Stimulated activated CD8-positive, alpha-beta memory T cell treated with anti-CD3 and anti-CD28 coated beads, Interleukin-15, amount 100 ng/mL, for 24 hours (primary cell): ENCODE results near the gene PCSK7.

Experiments
- DNase-seq: peaks from one replicate; pipeline ENCODE4 v3.0.0-alpha.2; 2020; ENCODE audit warnings: low read depth

PCSK7 gene

DNA sequence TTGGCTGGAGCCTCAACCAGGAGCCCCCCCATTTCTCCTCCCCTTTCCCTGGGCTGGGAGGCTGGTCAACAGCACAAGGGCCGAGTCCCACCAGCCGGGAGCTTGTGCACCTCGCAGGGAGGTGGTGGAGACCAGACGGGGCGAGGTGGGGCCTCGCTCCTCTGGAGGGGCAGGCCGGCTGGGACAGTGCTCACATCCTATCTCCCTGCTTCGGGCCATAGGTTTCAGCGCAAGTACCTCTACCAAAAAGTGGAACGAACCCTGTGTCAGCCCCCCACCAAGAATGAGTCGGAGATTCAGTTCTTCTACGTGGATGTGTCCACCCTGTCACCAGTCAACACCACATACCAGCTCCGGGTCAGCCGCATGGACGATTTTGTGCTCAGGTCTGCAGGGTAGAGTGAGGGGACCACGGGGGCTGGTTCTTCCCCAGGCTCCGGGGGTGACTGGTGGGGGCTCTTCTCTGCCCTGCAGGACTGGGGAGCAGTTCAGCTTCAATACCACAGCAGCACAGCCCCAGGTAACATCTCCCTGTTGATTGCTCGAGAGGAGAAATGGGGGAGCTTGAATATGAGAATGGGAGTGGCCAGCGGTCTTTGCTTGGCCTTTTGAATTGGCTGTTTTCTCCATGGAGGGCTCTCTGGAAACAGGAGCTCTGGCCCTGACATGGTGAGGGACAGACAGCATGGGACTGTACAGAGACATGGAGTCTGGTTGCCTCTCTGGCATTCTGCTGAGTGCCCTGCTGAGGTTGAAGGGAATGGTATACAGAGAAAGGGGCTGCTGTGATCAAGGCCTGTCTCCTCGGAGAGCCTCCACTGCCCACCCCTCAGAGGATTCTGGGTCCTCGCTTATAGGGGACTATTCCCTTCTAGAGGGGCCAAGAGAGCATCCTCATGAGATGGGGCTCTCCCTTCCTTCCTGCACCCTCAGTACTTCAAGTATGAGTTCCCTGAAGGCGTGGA lies 50.0 kb downstream of the PCSK7 start:
- DNase-seq: no peak

DNA sequence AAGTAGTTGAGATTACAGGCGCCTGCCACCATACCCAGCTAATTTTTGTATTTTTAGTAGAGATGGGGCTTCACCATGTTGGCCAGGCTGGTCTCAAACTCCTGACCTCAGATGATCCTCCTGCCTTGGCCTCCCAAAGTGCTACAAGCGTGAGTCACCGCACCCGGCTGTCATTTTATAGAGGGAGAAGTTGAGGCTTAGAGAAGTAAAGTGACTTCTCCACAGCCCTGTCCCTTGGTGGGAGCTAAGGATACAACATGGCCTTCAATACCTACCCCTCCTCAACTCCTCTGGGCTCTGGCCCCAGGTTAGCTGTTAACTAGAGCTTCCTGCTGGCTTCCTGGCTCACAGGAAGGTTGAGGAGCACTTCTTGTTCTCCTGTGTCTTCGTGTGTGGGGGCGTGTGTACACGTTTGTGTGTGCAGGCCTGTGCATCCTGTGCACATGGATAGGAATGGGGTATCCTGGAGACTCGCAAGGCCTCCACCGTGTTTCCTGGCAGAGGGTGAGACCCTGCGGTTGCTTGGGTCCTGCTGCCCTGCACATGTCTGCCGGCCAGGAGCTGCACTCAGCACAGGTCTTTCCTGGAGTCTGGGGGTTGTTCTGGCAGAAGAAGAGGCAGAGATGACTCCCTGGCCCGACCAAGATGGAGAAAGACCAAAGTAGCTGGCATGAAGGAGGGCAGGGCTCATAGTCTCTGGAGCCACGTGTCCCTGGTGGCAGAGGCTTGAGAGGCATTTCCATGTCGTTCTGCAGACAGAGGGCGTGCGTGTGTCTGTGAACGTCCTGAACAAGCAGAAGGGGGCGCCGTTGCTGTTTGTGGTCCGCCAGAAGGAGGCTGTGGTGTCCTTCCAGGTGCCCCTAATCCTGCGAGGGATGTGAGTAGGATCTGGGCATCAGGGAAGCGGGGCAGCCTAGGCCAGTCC lies 51.0 kb downstream of the PCSK7 start:
- DNase-seq: no peak

DNA sequence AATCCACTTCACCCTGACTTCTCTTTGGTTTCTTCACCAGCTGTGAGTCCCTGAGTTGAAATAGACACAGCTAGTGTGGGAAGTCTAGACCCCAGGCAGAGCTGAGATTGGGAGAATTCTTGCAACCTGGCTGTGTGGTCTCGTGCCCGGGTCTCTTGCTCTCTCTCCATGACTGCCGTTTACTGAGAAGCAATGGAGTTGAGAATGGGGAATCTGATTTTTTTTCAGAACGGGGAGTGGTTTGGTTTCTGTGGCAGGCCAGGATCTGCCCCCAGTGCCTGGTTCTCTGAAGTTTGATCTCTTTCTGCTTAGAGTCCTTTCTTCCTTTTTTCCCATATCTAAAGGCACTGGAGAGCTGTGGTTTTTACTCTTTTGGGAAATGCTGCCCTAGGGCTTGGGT lies 51.9 kb downstream of the PCSK7 start:
- no peak for DNase-seq

DNA sequence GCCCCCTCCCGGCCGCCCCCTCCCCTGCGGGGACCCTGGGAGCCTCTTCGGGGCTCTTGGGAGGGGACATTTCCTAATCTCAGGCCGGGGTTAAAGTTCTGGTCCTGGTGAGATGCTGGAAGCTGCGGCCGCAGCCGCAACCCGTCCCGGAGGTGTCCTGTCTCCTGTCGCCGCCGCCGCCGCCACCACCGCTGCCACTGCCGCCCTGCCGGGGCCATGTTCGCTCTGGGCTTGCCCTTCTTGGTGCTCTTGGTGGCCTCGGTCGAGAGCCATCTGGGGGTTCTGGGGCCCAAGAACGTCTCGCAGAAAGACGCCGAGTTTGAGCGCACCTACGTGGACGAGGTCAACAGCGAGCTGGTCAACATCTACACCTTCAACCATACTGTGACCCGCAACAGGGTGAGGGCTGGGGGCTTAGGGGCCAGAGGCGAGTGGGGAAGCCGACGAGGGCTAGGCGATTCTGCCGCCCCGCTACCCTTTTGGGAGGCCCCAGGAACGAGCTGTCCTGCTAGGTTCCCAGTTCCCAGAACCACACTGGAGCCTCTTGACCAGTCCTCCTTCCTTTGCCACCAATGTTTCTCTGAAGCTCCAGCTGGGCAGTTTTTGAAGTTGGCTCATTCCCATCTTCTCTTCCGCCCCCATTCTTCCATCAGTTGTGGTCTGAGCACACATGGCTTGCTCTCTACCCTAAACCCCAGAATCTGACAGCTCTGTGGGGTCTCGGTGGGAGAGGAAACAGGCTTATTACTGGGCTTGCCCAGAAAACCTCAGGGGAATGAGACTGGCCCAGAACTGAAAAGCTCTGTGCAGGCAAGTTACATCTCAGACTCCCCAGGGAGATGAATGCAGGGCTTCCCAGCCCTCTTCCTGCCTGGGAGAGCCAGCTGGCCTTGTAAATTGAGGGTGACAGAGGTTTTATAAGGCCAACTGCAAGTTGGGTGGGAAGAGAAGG lies 52.5 kb downstream of the PCSK7 start:
- DNase-seq: peak; percentile 9

DNA sequence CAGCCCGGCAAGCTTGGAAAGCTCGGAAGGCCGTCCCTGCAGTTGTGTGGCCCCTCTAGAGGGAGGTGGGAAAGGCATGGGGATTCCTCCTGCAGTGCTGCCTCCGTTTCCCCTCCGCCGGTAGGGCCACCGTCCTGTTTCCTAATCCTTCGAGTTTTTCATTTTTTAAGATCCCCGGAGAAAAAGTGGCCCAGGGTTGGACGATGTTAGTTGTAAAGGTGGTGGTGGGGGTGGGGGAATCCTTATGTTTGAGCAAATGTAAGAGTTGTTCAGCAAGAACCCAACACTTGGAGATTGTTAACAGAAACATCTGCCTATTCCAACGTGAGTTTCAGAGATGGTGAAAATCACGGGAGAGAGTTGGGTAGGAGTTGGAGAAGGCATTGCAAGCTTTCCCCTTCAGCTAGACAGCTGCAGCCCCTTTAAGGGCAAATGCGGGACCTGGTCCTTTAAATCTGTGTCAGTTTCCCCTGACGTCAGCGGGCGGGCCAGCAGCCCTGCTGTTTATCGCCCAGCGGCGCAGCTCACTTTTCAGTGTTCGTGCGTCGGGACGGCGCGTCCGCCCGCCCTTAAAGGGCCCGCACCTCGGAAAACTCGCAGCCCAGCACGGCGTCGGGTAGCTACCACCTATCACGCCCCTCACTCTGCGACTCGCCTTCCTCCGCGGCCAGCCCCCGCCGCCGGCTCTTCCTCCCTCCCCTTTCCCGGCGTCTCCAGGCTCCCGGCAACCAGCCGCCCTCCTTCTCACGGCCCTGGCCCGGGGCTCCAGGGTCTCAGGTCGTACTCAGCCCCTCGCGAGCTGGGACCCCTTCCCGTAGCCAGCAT lies 53.5 kb downstream of the PCSK7 start, which contains the start of gene SIDT2:
SIDT2 (plus strand) TSS at position 534 of the 825 bp plus-strand sequence. CDS start 521 bp downstream, outside the sequence.
- DNase-seq: peak; percentile 74

DNA sequence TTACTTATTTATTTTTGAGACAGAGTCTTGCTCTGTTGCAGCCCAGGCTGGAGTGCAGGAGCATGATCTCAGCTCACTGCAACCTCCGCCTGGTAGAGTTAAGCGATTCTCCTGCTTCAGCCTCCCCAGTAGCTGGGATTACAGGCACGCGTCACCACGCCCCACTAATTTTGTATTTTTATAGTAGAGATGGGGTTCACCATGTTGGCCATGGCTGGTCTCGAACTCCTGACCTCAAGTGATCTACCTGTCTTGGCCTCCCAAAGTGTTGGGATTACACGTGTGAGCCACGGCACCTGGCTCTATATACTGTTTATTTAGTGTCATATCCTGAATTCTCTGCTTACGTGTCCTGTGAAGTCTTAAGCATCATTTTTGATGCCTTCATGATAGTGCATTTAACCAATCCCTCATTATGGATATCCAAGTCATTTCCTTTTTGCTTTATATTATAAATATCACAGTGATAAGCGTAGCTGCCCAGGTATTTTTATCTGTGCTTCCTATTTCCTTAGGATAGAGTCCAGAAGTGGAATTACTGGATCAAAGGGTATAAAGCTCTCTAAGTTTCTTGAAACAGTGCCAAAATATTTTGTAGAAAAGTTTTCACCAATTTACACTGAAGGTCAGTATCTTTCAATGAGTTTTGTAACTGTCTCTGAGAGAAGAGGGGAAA lies 54.2 kb downstream of the PCSK7 start:
- no peak for DNase-seq

DNA sequence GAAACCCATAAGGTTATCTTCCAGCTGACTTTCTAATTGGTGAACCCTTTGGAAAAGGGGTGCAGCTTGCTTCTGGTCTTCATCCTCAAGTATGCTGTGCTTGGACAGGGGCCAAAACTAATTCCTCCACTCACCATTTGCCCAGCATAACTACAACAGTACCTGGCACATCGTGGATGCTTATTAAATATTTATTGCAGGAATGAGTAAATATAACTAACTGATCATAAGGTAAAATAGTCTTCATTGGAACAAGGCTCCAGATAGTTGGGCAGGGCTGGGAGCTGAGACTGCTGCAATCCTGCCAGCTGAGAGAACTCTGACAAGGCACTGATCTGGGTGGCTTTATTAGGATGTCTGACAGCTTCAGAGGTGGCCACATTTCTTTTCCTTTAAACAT lies 55.7 kb downstream of the PCSK7 start:
- DNase-seq: no peak

DNA sequence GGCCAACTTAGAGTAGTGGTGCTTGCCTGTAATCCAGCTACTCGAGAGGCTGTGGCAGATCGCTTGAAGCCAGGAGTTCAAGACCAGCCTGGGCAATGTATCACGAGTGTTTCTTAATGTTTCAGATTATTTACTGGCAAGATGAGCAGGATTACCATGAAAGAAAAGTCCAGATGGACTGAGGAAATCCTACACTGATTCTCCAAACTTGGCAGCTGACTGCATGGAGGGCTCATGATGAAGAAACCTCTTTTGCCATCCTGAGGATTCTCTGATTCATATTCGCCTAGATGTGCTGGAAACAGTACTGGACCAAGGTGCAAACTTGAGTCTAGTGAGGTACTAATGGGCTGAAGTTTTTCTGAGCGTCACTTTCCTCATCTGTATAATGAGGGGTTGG lies 56.1 kb downstream of the PCSK7 start:
- DNase-seq: no peak

DNA sequence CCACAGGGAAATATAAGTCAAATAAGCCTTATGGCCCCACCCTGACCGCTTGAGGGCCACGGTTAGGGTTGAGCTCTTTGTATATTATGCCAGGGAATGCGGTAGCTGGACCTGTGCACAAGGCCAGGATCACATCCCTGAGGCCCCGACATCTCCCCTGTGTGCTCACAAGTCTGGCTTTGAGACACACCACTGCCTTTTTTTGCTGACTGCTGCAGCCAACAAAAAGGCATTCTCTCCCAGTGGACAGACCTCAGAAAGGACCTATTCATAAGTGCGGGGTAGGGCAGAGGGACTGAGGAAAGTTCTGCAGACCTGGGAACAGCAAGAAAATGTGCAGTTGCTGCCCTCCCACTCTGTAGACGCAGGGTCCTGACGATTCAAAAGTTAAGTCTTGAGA lies 56.8 kb downstream of the PCSK7 start:
- DNase-seq: no peak

DNA sequence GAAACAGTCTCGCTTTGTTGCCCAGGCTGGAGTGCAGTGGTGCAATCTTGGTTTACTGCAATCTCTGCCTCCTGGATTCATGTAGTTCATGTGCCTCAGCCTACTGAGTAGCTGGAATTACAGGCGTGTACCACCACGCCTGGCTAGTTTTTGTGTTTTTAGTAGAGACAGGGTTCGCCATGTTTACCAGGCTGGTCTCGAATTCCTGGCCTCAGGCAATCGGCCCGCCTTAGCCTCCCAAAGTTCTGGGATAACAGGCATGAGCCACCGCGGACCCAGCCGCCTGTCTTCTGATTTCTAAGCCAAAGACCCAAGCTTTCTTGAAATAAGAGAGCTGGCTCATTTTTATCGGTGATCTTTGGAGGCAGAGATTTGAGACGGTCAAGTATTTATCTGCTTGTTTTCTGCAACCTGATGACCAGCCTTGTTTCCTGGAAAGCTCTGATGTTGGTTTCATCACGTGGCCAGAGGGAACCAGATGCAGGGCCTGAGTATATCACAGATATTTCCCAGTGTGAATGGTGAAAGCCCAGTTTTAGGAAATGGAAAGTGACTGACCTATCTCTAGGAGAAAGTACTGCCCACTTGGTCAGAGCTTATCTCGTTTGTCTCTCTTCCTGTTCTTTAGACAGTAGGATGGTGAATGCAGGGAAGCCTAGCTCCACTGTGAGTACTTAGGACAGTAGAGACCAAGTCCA lies 59.0 kb downstream of the PCSK7 start:
- DNase-seq: no peak

DNA sequence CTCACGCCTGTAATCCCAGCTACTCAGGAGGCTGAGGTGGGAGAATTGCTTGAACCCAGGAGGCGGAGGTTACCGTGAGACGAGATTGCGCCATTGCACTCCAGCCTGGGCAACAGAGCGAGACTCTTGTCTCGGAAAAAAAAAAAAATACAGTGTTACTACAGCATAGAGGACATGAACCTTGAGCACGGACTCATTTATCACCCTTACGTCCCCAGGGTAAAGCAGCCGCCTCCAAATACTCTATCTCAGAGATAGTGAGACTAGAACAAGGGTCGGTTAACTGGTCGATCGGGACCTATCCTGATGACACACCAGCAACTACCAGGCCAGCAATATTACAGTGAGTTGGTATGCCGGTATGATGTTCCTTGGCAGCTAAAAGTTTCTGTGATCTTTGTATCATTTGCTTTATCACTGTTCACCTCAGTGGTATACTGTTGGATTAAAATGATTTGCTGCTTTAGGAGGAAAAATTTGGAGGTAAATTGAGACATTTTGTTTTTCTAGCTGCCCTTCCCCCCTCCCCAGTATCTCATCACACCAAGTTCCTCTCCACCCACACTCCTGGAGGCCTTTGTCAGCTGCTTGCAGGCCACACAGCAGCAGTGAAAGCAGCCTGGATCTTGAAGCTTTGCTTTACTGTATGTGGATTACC lies 60.3 kb downstream of the PCSK7 start:
- DNase-seq: no peak

DNA sequence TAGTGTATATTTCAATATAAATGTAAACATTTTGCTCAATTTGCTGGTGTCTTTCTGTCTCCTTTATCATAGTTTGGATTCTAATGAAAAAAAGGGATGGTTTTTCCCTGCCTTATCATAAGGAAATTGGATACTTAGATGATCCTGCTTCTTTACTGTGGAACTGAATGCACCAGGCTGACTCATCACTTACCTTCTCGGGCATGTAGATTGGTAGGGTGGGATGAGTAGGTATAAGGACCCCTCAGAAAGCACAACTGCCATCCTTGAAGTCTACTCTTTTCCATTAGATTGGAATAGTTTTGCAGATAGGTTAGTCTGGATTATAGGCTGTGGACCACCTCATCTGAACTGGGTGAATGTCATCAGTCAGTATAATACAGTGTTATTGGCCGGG lies 60.9 kb downstream of the PCSK7 start:
- no peak for DNase-seq

DNA sequence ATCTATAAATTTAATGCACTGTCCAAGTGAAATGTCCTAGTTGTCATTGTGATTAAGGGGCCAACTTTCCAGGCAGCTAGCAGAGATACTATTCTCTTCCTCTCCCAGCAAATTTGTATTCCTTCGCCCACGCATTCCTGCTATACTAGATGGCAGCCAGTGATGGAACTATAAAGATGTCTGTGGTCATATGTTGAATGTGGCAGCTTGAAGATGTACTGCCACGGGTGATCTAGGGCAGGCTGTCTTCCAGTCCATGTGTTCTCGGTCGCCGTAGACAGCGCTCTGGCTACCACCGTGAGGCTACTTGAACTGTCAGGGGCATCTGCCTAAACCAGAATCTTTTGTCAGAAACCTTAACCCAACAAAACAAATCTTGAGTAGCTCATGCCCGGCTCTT lies 61.7 kb downstream of the PCSK7 start:
- DNase-seq: no peak

DNA sequence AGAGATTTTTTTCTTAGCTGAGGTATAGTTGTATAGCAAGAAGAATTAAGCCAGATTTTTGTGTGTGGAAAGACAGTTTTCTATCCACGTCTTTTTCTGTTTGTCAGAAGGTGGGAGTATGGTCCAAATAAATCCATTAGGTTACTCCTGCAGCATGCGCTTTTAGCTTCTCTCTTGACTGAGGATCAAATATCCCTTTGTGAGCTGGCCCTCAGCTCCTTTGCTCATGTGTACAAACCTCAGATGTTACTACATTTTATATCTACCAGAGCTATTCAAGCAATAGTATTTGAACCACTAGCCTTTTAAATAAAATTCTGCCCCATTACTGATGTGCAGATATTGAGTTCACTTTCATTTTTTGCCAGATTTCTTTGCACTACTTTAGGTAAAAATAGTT lies 62.1 kb downstream of the PCSK7 start:
- no peak for DNase-seq

DNA sequence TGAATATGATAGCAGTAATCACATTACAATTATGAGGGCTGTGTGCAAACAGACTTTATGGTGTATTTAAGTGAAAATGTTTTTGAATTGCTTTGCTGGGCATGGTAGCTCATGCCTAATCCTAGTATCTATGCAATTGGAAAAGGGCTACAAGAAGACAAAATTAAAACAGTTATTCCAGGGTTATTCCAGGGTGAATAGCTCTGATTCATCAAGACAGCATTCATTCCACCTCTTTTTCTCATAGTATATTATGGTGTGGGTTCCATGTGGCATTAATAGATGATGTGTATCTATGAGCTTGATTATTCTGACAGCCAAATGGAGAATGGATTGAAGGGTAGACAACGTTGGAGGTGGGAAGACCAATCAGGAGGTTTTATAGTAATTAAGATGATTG lies 65.4 kb downstream of the PCSK7 start:
- DNase-seq: no peak

DNA sequence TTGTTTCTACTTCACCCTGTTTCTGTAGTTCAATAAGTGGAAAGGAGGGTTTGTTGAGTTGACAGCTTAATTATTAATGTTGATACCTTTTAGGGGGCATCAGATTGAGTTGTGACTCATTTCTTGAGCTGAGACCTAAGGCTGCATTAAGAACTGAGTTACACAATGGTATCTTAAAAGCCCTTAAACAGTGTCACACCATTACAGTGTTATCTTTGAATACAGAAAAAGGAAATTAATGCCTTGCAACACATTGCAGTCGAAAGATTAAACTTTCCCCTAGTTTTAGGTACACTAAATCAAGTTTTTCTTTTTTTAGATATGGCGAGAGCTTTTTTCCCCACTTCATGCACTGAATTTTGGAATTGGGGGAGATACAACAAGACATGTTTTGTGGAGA lies 71.0 kb downstream of the PCSK7 start:
- DNase-seq: no peak

DNA sequence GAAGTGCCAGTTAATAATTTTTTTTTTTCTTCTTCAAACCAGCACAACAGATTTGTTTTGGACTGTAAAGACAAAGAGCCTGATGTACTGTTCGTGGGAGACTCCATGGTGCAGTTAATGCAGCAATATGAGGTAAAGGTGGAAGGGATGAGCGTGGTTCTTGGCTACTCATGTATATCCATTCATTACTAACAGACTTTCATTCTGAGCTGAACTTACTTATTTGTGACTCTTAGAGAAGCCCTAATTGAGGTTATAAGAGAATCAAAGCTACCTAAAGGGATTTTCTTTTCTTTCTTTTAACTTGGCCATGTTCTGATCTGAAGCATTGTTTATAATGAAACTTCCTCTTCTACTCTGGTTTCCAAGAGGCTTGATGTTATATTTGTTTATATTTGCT lies 72.0 kb downstream of the PCSK7 start:
- no peak for DNase-seq

DNA sequence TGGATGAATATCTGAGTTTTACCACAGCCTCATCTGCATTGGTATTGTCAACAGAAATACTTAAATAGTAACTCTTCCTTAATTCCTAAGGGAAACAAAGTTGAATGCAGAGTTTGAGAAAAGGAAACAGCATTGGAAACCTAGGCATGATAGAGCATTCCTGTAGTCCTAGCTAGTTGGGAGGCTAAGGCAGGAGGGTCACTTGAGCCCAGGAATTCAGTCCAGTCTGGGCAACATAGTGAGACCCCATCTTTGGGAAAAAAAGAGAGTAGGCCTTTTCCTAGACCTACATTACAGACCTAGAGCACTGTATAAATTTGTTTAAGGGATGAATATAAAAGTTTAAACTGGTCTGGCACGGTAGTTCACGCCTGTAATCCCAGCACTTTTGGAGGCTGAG lies 74.4 kb downstream of the PCSK7 start:
- no peak for DNase-seq

DNA sequence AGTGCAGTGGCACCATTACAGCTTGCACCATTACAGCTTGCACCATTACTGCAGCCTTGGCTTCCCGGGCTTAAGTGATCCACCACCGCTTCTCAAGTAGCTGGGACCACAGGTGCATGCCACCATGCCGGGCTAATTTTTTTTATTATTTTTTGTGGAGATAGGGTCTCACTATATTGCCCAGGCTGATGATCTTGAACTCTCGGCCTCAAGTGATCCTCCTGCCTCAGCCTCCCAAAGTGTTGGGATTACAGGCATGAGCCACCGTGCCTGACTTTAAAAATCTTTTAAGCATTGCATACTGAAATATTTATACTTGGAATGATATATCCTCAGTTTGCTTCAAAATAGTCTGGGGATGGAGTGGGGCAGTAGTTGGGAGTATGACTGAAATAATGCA lies 77.4 kb downstream of the PCSK7 start:
- DNase-seq: no peak
